ENCODE results near the gene SFTA2. TPM values are rescaled to one million over a fixed set of nuclear protein-coding genes. Genes with fewer than 3 reads are reported as not detected.
"Not testable (repeated sequence)": the region's sequence is repeated elsewhere in the genome, so short reads cannot be mapped to it uniquely, and the experiment has no call there.

The SFTA2 gene
- polyA plus RNA-seq, 1 experiment, result not detected

GRCh38 chr6:30914854-30915590 lies 16.9 kb downstream of the SFTA2 start:
- no peak for TF ChIP-seq CTCF (IDR thresholded peaks at IDR 0.05; ENCODE audit: low read depth, low read length)
- H3K27ac ChIP-seq (ENCODE audit: low read depth, low read length), result peak overlapping the region; percentile 68
- H3K9me3 ChIP-seq (ENCODE audit: control insufficient read depth, insufficient read depth, low read length), result no peaks in the 10 kb centered on the region
- ChIA-PET CTCF (interaction anchor here (0.5 to 9.7 kb wide), 44 partner anchors 10 to 242 kb away, joined by 3 to 261 read pairs (median 4); partner anchors contain the start of genes DHX16 and MUC21), POLR2A (interaction anchor here (1.5 kb wide), 1 partner anchor 172 kb away, joined by 6 read pairs; no protein-coding TSS in a partner anchor)
- DNase-seq (ENCODE audit: low read depth, low spot score), result no peak
- H3K4me3 ChIP-seq (ENCODE audit: low read depth, low read length), result peak overlapping the region; percentile 63
- H3K27me3 ChIP-seq (ENCODE audit: control insufficient read depth, insufficient read depth, low read length), result no peaks in the 10 kb centered on the region

- DNase-seq (ENCODE audit: low read depth, low spot score), result peak; percentile 71
- CTCF ChIA-PET, result interaction anchor here (0.5 to 9.7 kb wide), 41 partner anchors 9 to 369 kb away, joined by 3 to 261 read pairs (median 5); partner anchors contain the start of gene MUC21
These were observed 17.7 kb downstream of the SFTA2 start, which contains the start of gene VARS2 for GRCh38 chr6:30914076-30914853. Gene VARS2, plus strand, starts transcription at chr6:30914238. Its CDS starts 599 bp downstream, at chr6:30914837.

GRCh38 chr6:30913721-30914075 lies 18.3 kb downstream of the SFTA2 start:
- no peaks in the 10 kb centered on the region for H3K9me3 ChIP-seq (ENCODE audit: control insufficient read depth, insufficient read depth, low read length)
- ChIA-PET POLR2A (interaction anchor here (0.6 to 1.5 kb wide), 11 partner anchors 29 to 238 kb away, joined by 3 to 7 read pairs (median 4); no protein-coding TSS in a partner anchor), CTCF (interaction anchor here (0.5 to 9.7 kb wide), 29 partner anchors 9 to 485 kb away, joined by 3 to 261 read pairs (median 5); no protein-coding TSS in a partner anchor)
- no peaks in the 10 kb centered on the region for H3K27me3 ChIP-seq (ENCODE audit: control insufficient read depth, insufficient read depth, low read length)
- DNase-seq (ENCODE audit: low read depth, low spot score), result no peak
- H3K4me3 ChIP-seq (ENCODE audit: low read depth, low read length), result peak overlapping the region; percentile 63
- no peak for TF ChIP-seq CTCF (IDR thresholded peaks at IDR 0.05; ENCODE audit: low read depth, low read length)
- H3K27ac ChIP-seq (ENCODE audit: low read depth, low read length), result peak overlapping the region; percentile 47

More at GRCh38 chr6:30914076-30914853, 17.7 kb downstream of the SFTA2 start, which contains the start of gene VARS2:
- POLR2A ChIA-PET, result interaction anchor here (0.6 to 1.5 kb wide), 10 partner anchors 28 to 239 kb away, joined by 3 to 7 read pairs (median 4); no protein-coding TSS in a partner anchor
- Histone ChIP-seq H3K4me3 (ENCODE audit: low read depth, low read length) (peak within 1 kb of the TSS; percentile 63), H3K27me3 (ENCODE audit: control insufficient read depth, insufficient read depth, low read length) (no peaks in the 10 kb centered on the region), H3K9me3 (ENCODE audit: control insufficient read depth, insufficient read depth, low read length) (no peaks in the 10 kb centered on the region), H3K27ac (ENCODE audit: low read depth, low read length) (peak within 1 kb of the TSS; percentile 68)
- TF ChIP-seq CTCF (IDR thresholded peaks at IDR 0.05; ENCODE audit: low read depth, low read length), result peak; percentile 40

GRCh38 chr6:30912746-30913520 lies 19.0 kb downstream of the SFTA2 start:
- POLR2A ChIA-PET, result interaction anchor here (0.8 to 1.1 kb wide), 5 partner anchors 29 to 180 kb away, joined by 3 to 6 read pairs (median 4); no protein-coding TSS in a partner anchor

GRCh38 chr6:30910473-30910872 lies 21.5 kb downstream of the SFTA2 start:
- H3K27ac ChIP-seq (ENCODE audit: low read depth, low read length), result not testable (repeated sequence)

More at GRCh38 chr6:30912746-30913520, 19.0 kb downstream of the SFTA2 start:
- H3K27ac ChIP-seq (ENCODE audit: low read depth, low read length), result no peak overlapping the region
- no peaks in the 10 kb centered on the region for H3K27me3 ChIP-seq (ENCODE audit: control insufficient read depth, insufficient read depth, low read length)
- no peak overlapping the region for H3K4me3 ChIP-seq (ENCODE audit: low read depth, low read length)
- no peak for DNase-seq (ENCODE audit: low read depth, low spot score)
- H3K9me3 ChIP-seq (ENCODE audit: control insufficient read depth, insufficient read depth, low read length), result no peaks in the 10 kb centered on the region
- CTCF ChIA-PET, result interaction anchor here (0.6 to 9.7 kb wide), 19 partner anchors 17 to 486 kb away, joined by 3 to 261 read pairs (median 7); no protein-coding TSS in a partner anchor
- no peak for TF ChIP-seq CTCF (IDR thresholded peaks at IDR 0.05; ENCODE audit: low read depth, low read length)

More at GRCh38 chr6:30910473-30910872, 21.5 kb downstream of the SFTA2 start:
- H3K27me3 ChIP-seq (ENCODE audit: control insufficient read depth, insufficient read depth, low read length); H3K9me3 ChIP-seq (ENCODE audit: control insufficient read depth, insufficient read depth, low read length); DNase-seq (ENCODE audit: low read depth, low spot score); H3K4me3 ChIP-seq (ENCODE audit: low read depth, low read length); POLR2A ChIA-PET: not testable (repeated sequence)
- CTCF ChIA-PET, result interaction anchor here (1.0 kb wide), 1 partner anchor 159 kb away, joined by 5 read pairs; no protein-coding TSS in a partner anchor
